Measurements from ENCODE around the gene PRKCZ. TPM values are rescaled to one million over a fixed set of nuclear protein-coding genes. Genes with fewer than 3 reads are reported as not detected.

The PRKCZ gene
- total RNA-seq, 2 experiments from 2014 or later: 8.0 to 10.0 TPM

- Histone ChIP-seq H3K27ac (ENCODE audit: low read depth, low read length, poor library complexity, severe bottlenecking) (no peak overlapping the region), H3K36me3 (ENCODE audit: insufficient read depth, low read length) (no peaks in the 10 kb centered on the region), H3K4me3 (ENCODE audit: low read depth, low read length, poor library complexity, severe bottlenecking) (peak overlapping the region; percentile 61), H2AFZ (ENCODE audit: low read length) (no peak overlapping the region), H3K4me2 (ENCODE audit: low read length) (peak overlapping the region; percentile 71), H3K9me3 (ENCODE audit: low read length) (no peaks in the 10 kb centered on the region), H4K20me1 (ENCODE audit: insufficient read depth, low read length) (no peaks in the 10 kb centered on the region; the same call in 1 of the 2 replicates), H3K4me1 (ENCODE audit: insufficient read depth, low read length, poor library complexity, severe bottlenecking) (peaks cover 41% of the 10 kb centered on the region), H3K79me2 (ENCODE audit: insufficient read depth, low read depth, low read length) (no peaks in the 10 kb centered on the region), H3K9me2 (ENCODE audit: insufficient read depth, low read length) (no peaks in the 10 kb centered on the region)
- POLR2A ChIA-PET: interaction anchor here (1.0 kb wide), 1 partner anchor 69 kb away, joined by 3 read pairs; no protein-coding TSS in a partner anchor
- intact Hi-C loops (cut with micrococcal nuclease; ENCODE audit: unreplicated experiment): no loop called here
- no peak for TF ChIP-seq CTCF (conservative IDR thresholded peaks at IDR 0.05; ENCODE audit: low read length)
- TF ChIP-seq EZH2phosphoT487 (IDR thresholded peaks at IDR 0.05; ENCODE audit: borderline replicate concordance, low read depth, low read length): no peak
- BruUV-seq (replicated peaks): no TSS peak
- DNase-seq (ENCODE audit: low spot score): no peak
- CTCF ChIA-PET (ENCODE audit: unreplicated experiment): no interaction called here
These were observed 181.5 kb downstream of the PRKCZ start for GRCh38 chr1:2231532-2232254.

DNA sequence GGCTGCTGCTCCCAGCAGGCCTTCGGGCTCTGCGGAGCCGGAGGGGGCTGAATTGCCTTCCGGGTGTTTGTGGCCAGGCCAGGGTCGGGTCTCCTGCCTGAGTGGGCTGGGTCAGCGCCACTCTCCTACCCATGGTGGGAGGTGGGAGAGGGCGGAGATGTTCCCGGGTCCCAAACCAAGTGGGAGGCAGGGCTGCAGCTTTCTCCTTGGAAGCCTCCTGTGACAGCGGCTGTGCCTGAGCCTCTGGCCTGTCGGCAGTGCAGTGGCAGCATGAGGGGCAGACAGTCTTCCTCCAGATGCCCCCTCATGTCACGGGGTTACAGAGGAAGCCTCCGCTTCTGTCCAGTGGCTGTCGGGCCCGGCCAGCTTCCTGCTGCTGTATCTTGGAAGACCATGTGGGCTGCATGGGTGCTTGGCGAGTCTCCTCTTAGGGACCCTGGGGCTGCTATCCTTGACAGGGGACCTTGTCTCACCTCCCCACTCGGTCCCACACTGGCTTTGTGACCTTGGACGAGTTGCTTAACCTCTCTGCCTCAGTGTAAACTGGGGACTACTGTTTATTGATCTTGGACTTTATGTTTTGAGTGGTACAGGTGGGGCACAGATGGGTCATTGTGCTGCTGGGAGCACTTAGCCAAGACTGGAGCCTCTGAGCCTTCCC lies 182.2 kb downstream of the PRKCZ start:
- ChIA-PET CTCF (ENCODE audit: unreplicated experiment) (no interaction called here), POLR2A (interaction anchor here (0.6 to 1.0 kb wide), 2 partner anchors 69 to 280 kb away, joined by 3 read pairs; no protein-coding TSS in a partner anchor)
- Histone ChIP-seq H3K36me3 (ENCODE audit: insufficient read depth, low read length) (no peaks in the 10 kb centered on the region), H3K4me3 (ENCODE audit: low read depth, low read length, poor library complexity, severe bottlenecking) (no peak overlapping the region), H3K79me2 (ENCODE audit: insufficient read depth, low read depth, low read length) (no peaks in the 10 kb centered on the region), H3K27ac (ENCODE audit: low read depth, low read length, poor library complexity, severe bottlenecking) (no peak overlapping the region), H3K9me3 (ENCODE audit: low read length) (no peaks in the 10 kb centered on the region), H3K4me2 (ENCODE audit: low read length) (peak overlapping the region; percentile 71; the same call in 1 of the 2 replicates), H4K20me1 (ENCODE audit: insufficient read depth, low read length) (no peaks in the 10 kb centered on the region; the same call in none of the 2 replicates), H2AFZ (ENCODE audit: low read length) (no peak overlapping the region), H3K4me1 (ENCODE audit: insufficient read depth, low read length, poor library complexity, severe bottlenecking) (peaks cover 41% of the 10 kb centered on the region), H3K9me2 (ENCODE audit: insufficient read depth, low read length) (no peaks in the 10 kb centered on the region)
- no peak for TF ChIP-seq EZH2phosphoT487 (IDR thresholded peaks at IDR 0.05; ENCODE audit: borderline replicate concordance, low read depth, low read length)
- no peak for TF ChIP-seq CTCF (conservative IDR thresholded peaks at IDR 0.05; ENCODE audit: low read length)
- no peak for DNase-seq (ENCODE audit: low spot score)
- BruUV-seq (replicated peaks): no TSS peak
- intact Hi-C loops (cut with micrococcal nuclease; ENCODE audit: unreplicated experiment): no loop called here
